Cerebellar nuclear complex (tissue), 1 donor: Measurements from ENCODE around the gene NDUFS4.
A peak's percentile ranks its signal among the peaks of the same experiment; 100 is the strongest.
"Not testable (repeated sequence)": the region's sequence is repeated elsewhere in the genome, so short reads cannot be mapped to it uniquely, and the experiment has no call there.

Experiments
- DNase-seq, 2 experiments: peaks; one replicate each; lab custom pipeline; 2025; lab: John Stamatoyannopoulos, UW

NDUFS4 gene

GRCh38 chr5:53560506-53561191 lies at the start of gene NDUFS4:
Gene NDUFS4 (plus strand): TSS chr5:53560639. CDS start chr5:53560663, 24 bp downstream.
- peak in 1 of 2 experiments; percentile 42 for DNase-seq

DNA sequence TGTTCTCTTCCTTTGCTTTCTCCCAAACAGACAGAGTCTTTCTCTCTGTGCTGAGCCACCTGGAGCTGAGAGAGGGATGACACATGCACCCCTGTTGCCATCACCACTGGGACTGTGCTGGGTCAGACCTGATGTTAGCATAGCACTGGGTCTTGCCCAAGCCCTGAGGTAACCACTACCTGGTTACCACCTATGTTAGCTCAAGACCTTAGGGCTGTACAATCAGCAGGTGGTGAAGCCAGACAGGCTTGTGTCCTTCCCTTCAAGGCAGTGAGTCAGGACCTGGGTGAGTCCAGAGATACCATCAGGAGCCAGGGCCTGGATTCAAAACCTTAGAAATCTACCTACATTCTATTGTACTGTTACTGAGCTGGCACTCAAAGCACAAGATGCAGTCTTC lies 47.9 kb upstream of the NDUFS4 start:
- no peak for DNase-seq

DNA sequence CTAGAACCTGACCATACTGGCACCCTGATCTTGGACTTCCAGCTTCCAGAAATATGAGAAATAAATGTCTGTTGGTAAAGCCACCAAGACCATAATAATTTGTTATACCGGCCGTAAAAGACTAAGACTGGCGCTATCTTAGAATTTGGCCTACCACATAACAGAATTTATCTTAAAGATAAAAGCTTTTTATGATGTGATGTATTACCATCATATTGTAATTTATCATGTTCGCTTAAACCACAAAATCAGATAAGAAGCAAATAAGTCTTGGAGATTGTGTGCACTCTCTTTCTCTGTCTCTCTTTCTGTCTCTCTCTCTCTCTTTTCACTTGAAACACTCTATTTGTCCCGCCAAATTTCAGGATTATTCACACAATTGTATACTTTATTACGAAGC lies 44.5 kb upstream of the NDUFS4 start:
- no peak for DNase-seq

GRCh38 chr5:53520813-53521212 lies 39.6 kb upstream of the NDUFS4 start:
- no peak for DNase-seq

GRCh38 chr5:53537711-53538110 lies 22.7 kb upstream of the NDUFS4 start:
- DNase-seq = no peak

GRCh38 chr5:53540739-53541138 lies 19.7 kb upstream of the NDUFS4 start:
- not testable (repeated sequence) for DNase-seq

DNA sequence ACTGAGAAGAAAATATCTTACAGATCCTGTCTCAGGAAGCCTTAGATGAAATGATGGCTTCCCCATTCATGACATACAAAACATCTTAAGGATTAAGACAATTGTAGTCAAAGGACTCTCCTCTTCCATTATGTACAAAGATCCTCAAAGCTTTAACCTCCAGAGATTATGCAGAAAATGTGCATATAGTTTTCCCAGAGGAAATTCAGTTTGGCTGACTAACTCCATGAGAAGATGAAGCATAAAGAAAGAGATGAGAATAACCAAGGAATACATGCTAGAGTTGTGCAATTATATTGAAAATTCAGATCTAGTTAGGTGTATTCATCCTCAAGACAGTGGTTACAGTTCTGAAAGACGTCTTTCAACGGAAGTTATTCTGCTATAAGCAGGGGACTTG lies 18.6 kb upstream of the NDUFS4 start:
- no peak for DNase-seq

- DNase-seq = no peak
Observed at GRCh38 chr5:53542926-53543325, 17.5 kb upstream of the NDUFS4 start.

DNA sequence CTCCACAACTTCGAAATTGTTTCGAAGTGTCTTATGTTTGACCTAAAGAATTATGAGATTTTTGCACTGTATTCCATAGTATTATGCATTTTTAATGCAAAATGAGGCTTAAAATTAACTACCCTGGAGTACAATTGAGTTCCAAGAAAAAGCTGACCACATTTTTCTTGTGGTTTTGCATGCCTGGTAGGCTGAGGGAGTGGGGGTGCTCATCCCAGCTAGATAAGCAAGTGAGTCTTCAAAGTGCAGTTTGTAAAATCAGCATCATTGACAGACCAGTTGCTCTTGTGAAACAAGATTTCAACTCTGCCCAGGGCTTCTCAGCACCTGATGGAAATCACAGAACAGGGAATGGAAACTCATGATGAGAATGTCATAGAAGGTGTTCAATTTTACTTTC lies 17.0 kb upstream of the NDUFS4 start:
- no peak for DNase-seq

DNA sequence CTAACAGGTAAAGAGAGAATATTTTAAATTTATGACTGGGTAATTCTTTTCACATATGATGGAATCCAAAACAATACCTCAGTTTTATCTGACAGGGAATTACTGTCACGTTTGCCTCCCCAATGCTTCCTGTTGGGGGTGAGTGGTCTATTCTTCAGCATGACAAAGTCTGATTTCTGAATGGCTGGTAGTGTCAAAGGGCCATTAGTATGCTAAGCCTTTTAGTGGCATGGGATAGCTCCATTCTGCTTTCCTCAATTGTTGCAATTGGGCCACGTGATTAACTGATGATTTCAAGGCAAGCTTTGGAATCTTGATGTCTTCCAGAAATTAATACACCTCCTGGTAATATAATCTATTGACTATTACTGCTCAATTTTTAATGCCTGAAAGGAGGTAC lies 14.7 kb upstream of the NDUFS4 start:
- no peak for DNase-seq

- no peak for DNase-seq
Observed at GRCh38 chr5:53547226-53547625, 13.2 kb upstream of the NDUFS4 start.

DNA sequence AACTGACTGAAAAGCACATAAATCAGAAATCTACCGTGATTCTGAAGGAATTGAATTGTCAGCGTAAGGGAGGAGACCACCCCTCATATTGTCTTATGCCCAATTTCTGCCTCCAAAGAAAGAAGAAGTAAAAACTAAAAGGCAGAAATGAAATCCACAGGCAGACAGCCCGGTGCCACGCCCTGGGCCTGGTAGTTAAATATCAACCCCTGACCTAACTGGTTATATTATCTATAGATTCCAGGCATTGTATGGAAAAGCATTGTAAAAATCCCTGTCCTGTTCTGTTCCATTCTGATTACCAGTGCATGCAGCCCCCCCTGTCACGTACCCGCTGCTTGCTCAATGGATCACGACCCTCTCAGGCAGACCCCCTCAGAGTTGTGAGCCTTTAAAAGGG lies 11.9 kb upstream of the NDUFS4 start:
- not testable (repeated sequence) for DNase-seq

GRCh38 chr5:53549792-53550191 lies 10.6 kb upstream of the NDUFS4 start:
- DNase-seq = no peak

DNA sequence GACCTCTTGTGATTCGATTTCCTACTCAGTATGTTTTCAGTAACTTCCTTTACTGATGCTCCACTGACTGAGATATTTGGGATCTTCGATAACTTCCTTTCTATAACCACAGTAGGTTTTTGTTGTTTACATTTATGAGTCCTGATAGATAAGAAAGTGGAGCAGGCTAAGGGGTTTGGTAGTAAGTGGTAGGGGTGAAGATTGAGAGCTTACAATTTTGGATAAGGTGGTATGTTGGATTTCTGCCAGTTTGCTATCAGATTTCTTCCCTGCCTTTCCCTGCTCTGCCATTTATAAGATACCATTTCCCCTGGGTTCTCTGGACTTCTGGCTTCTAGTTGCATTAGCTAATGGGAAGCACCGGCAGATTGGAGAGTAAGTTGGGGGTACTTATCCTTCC lies 7.9 kb upstream of the NDUFS4 start:
- no peak for DNase-seq

GRCh38 chr5:53554444-53554843 lies 6.0 kb upstream of the NDUFS4 start:
- no peak for DNase-seq

DNA sequence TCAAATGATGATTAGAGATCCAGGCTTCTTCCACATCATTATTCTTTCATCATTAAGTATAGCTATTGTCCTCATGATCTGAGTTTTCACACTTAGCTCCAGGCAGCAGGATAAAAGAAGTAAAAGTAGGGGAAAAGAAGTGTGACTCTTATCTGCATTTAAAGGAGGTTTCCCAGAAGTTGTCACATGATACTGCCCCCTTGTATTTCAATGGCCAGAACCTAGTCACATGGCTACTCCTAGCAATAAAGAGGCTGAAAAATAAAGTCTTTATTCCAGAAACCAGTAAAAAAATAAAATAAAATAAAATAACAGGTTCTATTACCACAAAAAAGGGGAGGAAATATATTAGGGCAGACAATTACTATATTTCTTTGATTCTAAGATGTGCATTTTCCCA lies 5.3 kb upstream of the NDUFS4 start:
- no peak for DNase-seq

- no peak for DNase-seq
Observed at GRCh38 chr5:53556001-53556400, 4.4 kb upstream of the NDUFS4 start.

DNA sequence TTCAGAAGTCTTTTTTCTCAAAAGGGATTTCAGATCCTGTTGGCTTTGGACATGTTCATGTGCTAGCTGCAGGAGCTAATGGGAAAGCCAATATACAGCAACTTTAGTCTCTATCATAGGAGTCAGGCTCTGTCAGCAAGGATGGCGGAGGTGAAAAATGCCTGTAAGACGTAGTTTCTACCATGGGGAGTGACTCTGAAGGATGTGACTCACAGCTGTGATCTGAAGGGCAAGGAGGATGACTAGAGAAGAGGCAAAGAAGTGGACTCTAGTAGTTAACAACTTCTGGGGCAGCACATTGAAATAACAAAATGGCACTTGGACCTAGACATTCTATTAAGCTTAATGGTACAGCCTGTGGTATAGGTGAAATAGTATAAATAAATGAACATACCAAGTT lies 3.1 kb upstream of the NDUFS4 start:
- no peak for DNase-seq

DNA sequence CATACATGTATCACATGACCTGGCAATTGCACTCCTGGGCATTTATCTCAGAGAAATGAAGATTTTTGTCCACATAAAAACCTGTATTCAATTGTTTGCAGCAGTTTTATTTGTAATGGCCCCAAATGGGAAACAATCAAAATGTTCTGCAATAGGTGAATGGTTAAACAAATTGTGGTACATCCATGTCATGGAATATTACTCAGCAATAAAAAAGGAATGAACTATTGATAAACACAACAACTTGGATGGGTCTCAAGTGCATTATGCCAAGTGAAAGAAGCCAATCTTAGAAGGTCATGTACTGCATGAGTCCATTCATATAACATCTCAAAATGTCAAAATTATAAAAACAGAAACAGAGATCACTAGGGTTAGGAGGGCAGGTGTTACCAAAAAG lies 1.5 kb upstream of the NDUFS4 start:
- no peak for DNase-seq

GRCh38 chr5:53560028-53560427 lies 411 bp upstream of the NDUFS4 start:
- no peak for DNase-seq

GRCh38 chr5:53568401-53568800 lies 8.0 kb downstream of the NDUFS4 start:
- DNase-seq = no peak

GRCh38 chr5:53568871-53569270 lies 8.4 kb downstream of the NDUFS4 start:
- no peak for DNase-seq

DNA sequence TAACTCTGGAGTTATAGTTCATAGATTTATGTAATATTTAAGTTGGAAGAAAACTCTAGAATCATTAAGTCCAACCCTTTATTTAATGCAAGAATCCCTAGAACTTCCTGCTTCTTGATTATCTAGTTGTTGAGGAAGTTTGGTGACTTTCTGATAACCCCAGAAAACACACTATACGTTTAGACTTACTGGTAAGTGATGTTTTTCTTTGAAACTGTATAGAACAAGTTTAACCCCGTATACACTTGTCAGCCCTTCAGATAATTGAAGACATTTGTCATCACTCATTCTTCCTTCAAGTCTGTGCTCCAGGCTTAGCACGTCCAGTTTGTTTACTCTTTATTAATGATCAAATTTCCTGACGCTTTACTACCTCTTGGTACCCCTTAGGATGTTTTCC lies 9.0 kb downstream of the NDUFS4 start:
- no peak for DNase-seq

DNA sequence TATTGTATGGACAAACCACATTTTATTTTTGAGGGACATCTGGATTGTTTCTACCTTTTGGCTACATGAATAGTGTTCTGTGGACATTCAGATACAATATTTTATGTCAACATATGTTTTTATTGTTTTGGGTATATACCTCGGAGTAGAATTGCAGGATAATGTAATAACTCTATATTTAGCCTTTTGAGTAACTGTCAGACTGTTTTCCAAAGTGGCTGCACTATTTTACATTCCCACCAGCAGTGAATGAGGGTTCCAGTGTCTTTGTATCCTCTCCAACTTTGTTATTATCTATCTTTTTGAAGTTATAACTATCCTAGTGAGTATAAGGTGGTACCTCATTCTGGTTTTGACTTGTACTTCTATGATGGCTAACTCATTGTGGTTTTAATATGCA lies 11.0 kb downstream of the NDUFS4 start:
- DNase-seq = no peak
